Measurements from ENCODE around the gene URGCP.
A peak's percentile ranks its signal among the peaks of the same experiment; 100 is the strongest.

URGCP gene

GRCh38 chr7:43888993-43889945 lies 17.1 kb downstream of the URGCP start:
- no peak overlapping the region for H3K4me3 ChIP-seq (ENCODE audit: low read depth, low read length)
- in situ Hi-C loops (cut with HindIII; ENCODE audit: low sequenced_read_pairs), result no loop called here
- no peak for TF ChIP-seq CTCF (IDR thresholded peaks at IDR 0.05; ENCODE audit: low read depth, low read length)
- no peak for DNase-seq (ENCODE audit: low read depth, low spot score)

DNA sequence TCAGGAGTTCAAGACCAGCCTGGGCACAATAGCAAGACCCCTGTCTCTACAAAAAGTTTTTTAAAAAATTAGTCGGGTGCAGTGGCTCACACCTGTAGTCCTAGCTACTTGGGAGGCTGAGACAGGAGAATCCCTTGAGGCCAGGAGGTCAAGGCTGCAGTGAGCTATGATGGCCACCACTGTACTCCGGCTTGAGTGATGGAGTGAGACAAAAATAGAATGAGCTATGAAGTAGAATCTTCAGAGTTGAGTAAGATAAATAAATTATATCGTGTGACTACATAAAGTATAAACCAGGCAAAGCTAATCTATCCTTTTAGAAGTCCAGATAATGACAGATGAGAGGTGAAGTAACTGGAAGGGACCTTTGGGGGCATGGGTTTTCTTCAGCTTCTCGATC lies 21.8 kb downstream of the URGCP start:
- no peak overlapping the region for H3K4me3 ChIP-seq (ENCODE audit: low read depth, low read length)
- no peak for TF ChIP-seq CTCF (IDR thresholded peaks at IDR 0.05; ENCODE audit: low read depth, low read length)
- in situ Hi-C loops (cut with HindIII; ENCODE audit: low sequenced_read_pairs), result no loop called here
- DNase-seq (ENCODE audit: low read depth, low spot score), result no peak

GRCh38 chr7:43884209-43884608 lies 22.2 kb downstream of the URGCP start:
- DNase-seq (ENCODE audit: low read depth, low spot score), result no peak
- no peak overlapping the region for H3K4me3 ChIP-seq (ENCODE audit: low read depth, low read length)
- no peak for TF ChIP-seq CTCF (IDR thresholded peaks at IDR 0.05; ENCODE audit: low read depth, low read length)
- in situ Hi-C loops (cut with HindIII; ENCODE audit: low sequenced_read_pairs), result no loop called here

GRCh38 chr7:43880596-43880995 lies 25.8 kb downstream of the URGCP start:
- TF ChIP-seq CTCF (IDR thresholded peaks at IDR 0.05; ENCODE audit: low read depth, low read length), result no peak
- no peak for DNase-seq (ENCODE audit: low read depth, low spot score)
- in situ Hi-C loops (cut with HindIII; ENCODE audit: low sequenced_read_pairs), result no loop called here
- no peak overlapping the region for H3K4me3 ChIP-seq (ENCODE audit: low read depth, low read length)

DNA sequence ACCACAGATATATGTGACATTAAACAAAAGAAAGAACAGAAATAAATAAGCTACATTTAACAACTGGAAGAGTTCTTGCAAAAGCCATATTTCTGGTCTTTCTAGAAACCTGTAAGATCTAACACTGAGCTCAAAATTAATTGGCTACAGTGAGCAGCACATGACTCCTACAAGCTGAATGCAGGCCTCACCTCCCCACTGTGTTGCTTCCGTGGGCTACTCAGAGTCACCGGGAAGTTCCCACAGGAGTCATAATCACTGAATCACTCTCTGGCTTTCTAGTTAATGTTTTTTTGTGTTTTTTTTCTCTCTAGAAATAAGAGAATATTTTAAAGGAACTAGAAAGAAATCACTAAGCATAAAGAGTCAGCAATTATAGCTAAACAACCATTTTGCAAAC lies 26.9 kb downstream of the URGCP start:
- TF ChIP-seq CTCF (IDR thresholded peaks at IDR 0.05; ENCODE audit: low read depth, low read length), result no peak
- peak; percentile 85 for DNase-seq (ENCODE audit: low read depth, low spot score)
- H3K4me3 ChIP-seq (ENCODE audit: low read depth, low read length), result no peak overlapping the region
- in situ Hi-C loops (cut with HindIII; ENCODE audit: low sequenced_read_pairs), result no loop called here

GRCh38 chr7:43878867-43879266 lies 27.5 kb downstream of the URGCP start:
- no peak overlapping the region for H3K4me3 ChIP-seq (ENCODE audit: low read depth, low read length)
- peak; percentile 41 for DNase-seq (ENCODE audit: low read depth, low spot score)
- TF ChIP-seq CTCF (IDR thresholded peaks at IDR 0.05; ENCODE audit: low read depth, low read length), result no peak
- in situ Hi-C loops (cut with HindIII; ENCODE audit: low sequenced_read_pairs), result no loop called here
